Mammary microvascular endothelial cell (primary cell): Measurements from ENCODE around the gene SPEM3. TPM values are rescaled to one million over a fixed set of nuclear protein-coding genes. Genes with fewer than 3 reads are reported as not detected.

ENCODE experiments used
- total RNA-seq: library from RNA; depleted of rRNA; stranded (reverse); fragments of >200 nt; gene quantifications from 2 replicates; pipeline ENCODE4 v1.2.3, GENCODE V29; 2015

SPEM3 gene
- total RNA-seq, result not detected in 2 replicates

GRCh38 chr17:7428557-7428956, at the start of gene SPEM3:
Gene SPEM3, plus strand, starts transcription at chr17:7428857. Its CDS starts 46 bp downstream, at chr17:7428903.

GRCh38 chr17:7380855-7381683, 47.6 kb upstream of the SPEM3 start, which contains the start of gene TNK1:
Gene TNK1, plus strand, starts transcription at chr17:7381089. Its CDS starts 1,838 bp downstream, at chr17:7382927.

GRCh38 chr17:7394452-7395191, 34.0 kb upstream of the SPEM3 start, which contains the start of gene PLSCR3:
Gene PLSCR3, minus strand, starts transcription at chr17:7394525. Its CDS starts 415 bp downstream, at chr17:7394110.

GRCh38 chr17:7403977-7404736, 24.5 kb upstream of the SPEM3 start, which contains the start of gene TMEM256:
Gene TMEM256, minus strand, starts transcription at chr17:7404097. Its CDS starts 13 bp downstream, at chr17:7404084.

GRCh38 chr17:7407485-7408251, 21.0 kb upstream of the SPEM3 start, which contains the start of gene NLGN2:
Gene NLGN2, plus strand, starts transcription at chr17:7407845. Its CDS starts 411 bp downstream, at chr17:7408256.

GRCh38 chr17:7419819-7420610, 8.6 kb upstream of the SPEM3 start, which contains the start of gene SPEM1:
Gene SPEM1, plus strand, starts transcription at chr17:7420324. Its CDS starts 61 bp downstream, at chr17:7420385.

GRCh38 chr17:7425316-7425715, 3.3 kb upstream of the SPEM3 start, which contains the start of gene SPEM2:
Gene SPEM2, plus strand, starts transcription at chr17:7425616. Its CDS starts 73 bp downstream, at chr17:7425689.

GRCh38 chr17:7439462-7440112, 10.9 kb downstream of the SPEM3 start, which contains the start of gene FGF11:
Gene FGF11, plus strand, starts transcription at chr17:7439512. Its CDS starts 109 bp downstream, at chr17:7439621.

GRCh38 chr17:7444682-7445618, 16.3 kb downstream of the SPEM3 start, which contains the start of gene CHRNB1:
Gene CHRNB1, plus strand, starts transcription at chr17:7445061. Its CDS starts 67 bp downstream, at chr17:7445128.

GRCh38 chr17:7479213-7480088, 50.8 kb downstream of the SPEM3 start, which contains the start of gene ZBTB4:
Gene ZBTB4, minus strand, starts transcription at chr17:7479631. Its CDS starts 12,830 bp downstream, at chr17:7466801.

GRCh38 chr17:7481275-7481674, 52.6 kb downstream of the SPEM3 start, which contains the start of gene SLC35G6:
Gene SLC35G6, plus strand, starts transcription at chr17:7481446. Its CDS starts 71 bp downstream, at chr17:7481517.

Other genes starting within 250 kb of the SPEM3 start
- 2.8 and 4.1 TPM in 2 replicates for gene ASGR1, start 249.5 kb upstream of the SPEM3 start, total RNA-seq
- gene DLG4, start 209.0 kb upstream of the SPEM3 start, total RNA-seq, result 4.7 and 8.4 TPM in 2 replicates
- 187 and 204 TPM in 2 replicates for gene ACADVL, start 208.9 kb upstream of the SPEM3 start, total RNA-seq
- gene DVL2, start 194.3 kb upstream of the SPEM3 start, total RNA-seq, result 36.6 and 41.9 TPM in 2 replicates
- gene PHF23, start 189.4 kb upstream of the SPEM3 start, total RNA-seq, result 26.9 and 41.7 TPM in 2 replicates
- gene GABARAP, start 186.4 kb upstream of the SPEM3 start, total RNA-seq, result 280 and 300 TPM in 2 replicates
- gene CTDNEP1, start 177.1 kb upstream of the SPEM3 start, total RNA-seq, result 49.4 and 51.8 TPM in 2 replicates
- gene ELP5, start 176.6 kb upstream of the SPEM3 start, total RNA-seq, result 32.8 and 37.0 TPM in 2 replicates
- gene CLDN7, start 166.4 kb upstream of the SPEM3 start, total RNA-seq, result 8.7 and 12.3 TPM in 2 replicates
- gene SLC2A4, start 147.1 kb upstream of the SPEM3 start, total RNA-seq, result 0.10 and 0.13 TPM in 2 replicates
- not detected in 2 replicates for gene YBX2, start 134.2 kb upstream of the SPEM3 start, total RNA-seq
- 572 and 718 TPM in 2 replicates for gene EIF5A, start 121.2 kb upstream of the SPEM3 start, total RNA-seq
- gene GPS2, start 113.5 kb upstream of the SPEM3 start, total RNA-seq, result 63.7 and 93.7 TPM in 2 replicates
- 9.8 and 11.4 TPM in 2 replicates for gene NEURL4, start 99.5 kb upstream of the SPEM3 start, total RNA-seq
- gene ACAP1, start 92.3 kb upstream of the SPEM3 start, total RNA-seq, result 0.07 TPM in 1 of 2 replicates, not detected in the other
- gene KCTD11, start 76.7 kb upstream of the SPEM3 start, total RNA-seq, result 4.2 and 5.5 TPM in 2 replicates
- not detected in 2 replicates for gene TMEM95, start 73.7 kb upstream of the SPEM3 start, total RNA-seq
- gene TNK1, start 47.8 kb upstream of the SPEM3 start, total RNA-seq, result 0.15 and 2.5 TPM in 2 replicates
- gene PLSCR3, start 34.3 kb upstream of the SPEM3 start, total RNA-seq, result 66.6 and 72.2 TPM in 2 replicates
- 41.1 and 116 TPM in 2 replicates for gene TMEM256, start 24.8 kb upstream of the SPEM3 start, total RNA-seq
- gene NLGN2, start 21.0 kb upstream of the SPEM3 start, total RNA-seq, result 2.9 and 3.1 TPM in 2 replicates
- gene SPEM1, start 8.5 kb upstream of the SPEM3 start, total RNA-seq, result not detected in 2 replicates
- not detected in 2 replicates for gene SPEM2, start 3.2 kb upstream of the SPEM3 start, total RNA-seq
- 8.0 and 9.7 TPM in 2 replicates for gene TMEM102, start 6.6 kb downstream of the SPEM3 start, total RNA-seq
- 0.20 TPM in 1 of 2 replicates, not detected in the other for gene FGF11, start 10.7 kb downstream of the SPEM3 start, total RNA-seq
- gene CHRNB1, start 16.2 kb downstream of the SPEM3 start, total RNA-seq, result 3.5 and 10.1 TPM in 2 replicates
- gene ZBTB4, start 50.8 kb downstream of the SPEM3 start, total RNA-seq, result 18.9 and 20.9 TPM in 2 replicates
- not detected in 2 replicates for gene SLC35G6, start 52.6 kb downstream of the SPEM3 start, total RNA-seq
- 45.0 and 63.4 TPM in 2 replicates for gene POLR2A, start 55.5 kb downstream of the SPEM3 start, total RNA-seq
- gene TNFSF12, start 120.2 kb downstream of the SPEM3 start, total RNA-seq, result 15.9 and 16.8 TPM in 2 replicates
- gene TNFSF13, start 129.9 kb downstream of the SPEM3 start, total RNA-seq, result 2.8 and 5.5 TPM in 2 replicates
- 88.5 and 94.1 TPM in 2 replicates for gene SENP3, start 133.1 kb downstream of the SPEM3 start, total RNA-seq
- 28.8 TPM in 2 replicates for gene CD68, start 150.8 kb downstream of the SPEM3 start, total RNA-seq
- 308 and 329 TPM in 2 replicates for gene MPDU1, start 155.0 kb downstream of the SPEM3 start, total RNA-seq
- gene SOX15, start 161.2 kb downstream of the SPEM3 start, total RNA-seq, result not detected in 2 replicates
- 29.8 and 33.8 TPM in 2 replicates for gene FXR2, start 186.0 kb downstream of the SPEM3 start, total RNA-seq
- 18.9 and 24.8 TPM in 2 replicates for gene SAT2, start 199.0 kb downstream of the SPEM3 start, total RNA-seq
- 0.13 TPM in 1 of 2 replicates, not detected in the other for gene SHBG, start 201.3 kb downstream of the SPEM3 start, total RNA-seq
- not detected in 2 replicates for gene ATP1B2, start 222.1 kb downstream of the SPEM3 start, total RNA-seq